Stimulated activated CD8-positive, alpha-beta memory T cell treated with anti-CD3 and anti-CD28 coated beads, Interleukin-2, amount 100 ng/mL, for 48 hours (primary cell): ENCODE data around the gene SGPL1.

Experiments
- DNase-seq, 2 donors: peaks; one replicate each; pipeline ENCODE4 v3.0.0-alpha.2; 2020; ENCODE audit warnings: low read depth in 2 of 2

Gene SGPL1

GRCh38 chr10:70884741-70885140 is 69.0 kb downstream of the SGPL1 start:
- no peak for DNase-seq

GRCh38 chr10:70885481-70885880 is 69.7 kb downstream of the SGPL1 start:
- no peak for DNase-seq

- DNase-seq: no peak
Observed at GRCh38 chr10:70885931-70886903, 70.5 kb downstream of the SGPL1 start.

- no peak for DNase-seq
Observed at GRCh38 chr10:70886921-70887665, 71.3 kb downstream of the SGPL1 start.

GRCh38 chr10:70887804-70888800 is 72.4 kb downstream of the SGPL1 start, which contains the start of gene PCBD1:
Gene PCBD1, minus strand, starts transcription at chr10:70888565. Its CDS starts 32 bp downstream, at chr10:70888533.
- peak; percentile 59 to 60 for DNase-seq

- DNase-seq: no peak
Observed at GRCh38 chr10:70889291-70889690, 73.5 kb downstream of the SGPL1 start.

- no peak for DNase-seq
Observed at GRCh38 chr10:70890917-70891431, 75.2 kb downstream of the SGPL1 start.

GRCh38 chr10:70891627-70892026 is 75.9 kb downstream of the SGPL1 start:
- no peak for DNase-seq

- DNase-seq: no peak
Observed at GRCh38 chr10:70892631-70893030, 76.9 kb downstream of the SGPL1 start.

GRCh38 chr10:70893227-70894006 is 77.7 kb downstream of the SGPL1 start:
- DNase-seq: no peak

GRCh38 chr10:70894416-70894815 is 78.7 kb downstream of the SGPL1 start:
- DNase-seq: no peak

- DNase-seq: no peak
Observed at GRCh38 chr10:70896551-70896950, 80.8 kb downstream of the SGPL1 start.

- DNase-seq: no peak
Observed at GRCh38 chr10:70898687-70899086, 82.9 kb downstream of the SGPL1 start.

GRCh38 chr10:70899096-70899495 is 83.3 kb downstream of the SGPL1 start:
- DNase-seq: no peak

- no peak for DNase-seq
Observed at GRCh38 chr10:70901276-70901878, 85.6 kb downstream of the SGPL1 start.

GRCh38 chr10:70902661-70903261 is 87.0 kb downstream of the SGPL1 start:
- no peak for DNase-seq

GRCh38 chr10:70903262-70903921 is 87.6 kb downstream of the SGPL1 start:
- peak; percentile 10 to 20 for DNase-seq

- DNase-seq: no peak
Observed at GRCh38 chr10:70905071-70906021, 89.6 kb downstream of the SGPL1 start.
